Eye (tissue), 1 donor: ENCODE measurements around the gene ZNF862.
"Not testable (repeated sequence)": the region's sequence is repeated elsewhere in the genome, so short reads cannot be mapped to it uniquely, and the experiment has no call there.

ENCODE experiments used
- DNase-seq: peaks from one replicate; pipeline ENCODE4 v3.0.0-alpha.2; 2015

Gene ZNF862

DNA sequence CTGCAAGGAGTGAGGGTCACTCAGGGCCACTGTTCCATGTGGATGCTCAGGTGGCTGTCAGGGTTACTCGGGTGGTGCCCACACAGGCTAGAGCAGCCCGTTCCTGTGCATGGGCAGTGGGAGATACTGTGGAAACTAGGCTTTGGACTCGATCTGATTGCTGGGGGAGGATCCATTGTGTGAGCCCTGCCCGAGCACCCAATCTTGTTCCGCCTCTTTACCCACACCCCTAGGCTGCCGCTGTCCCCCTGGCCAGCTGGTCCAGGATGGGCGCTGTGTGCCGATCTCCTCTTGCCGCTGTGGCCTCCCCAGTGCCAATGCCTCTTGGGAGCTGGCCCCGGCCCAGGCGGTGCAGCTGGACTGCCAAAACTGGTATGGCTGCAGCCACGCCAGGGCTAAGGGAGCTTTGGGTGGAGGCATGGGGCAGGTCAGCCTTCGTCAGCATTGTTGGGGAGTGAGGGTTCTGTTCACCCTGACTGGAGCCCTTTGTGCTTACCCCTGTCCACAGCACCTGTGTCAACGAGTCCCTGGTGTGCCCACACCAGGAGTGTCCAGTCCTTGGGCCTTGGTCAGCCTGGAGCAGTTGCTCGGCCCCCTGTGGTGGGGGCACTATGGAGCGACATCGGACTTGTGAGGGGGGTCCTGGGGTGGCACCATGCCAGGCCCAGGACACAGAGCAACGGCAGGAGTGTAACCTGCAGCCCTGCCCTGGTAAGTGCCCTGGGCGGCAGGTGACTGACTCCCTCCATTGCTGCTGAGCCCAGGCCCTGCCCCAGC is 12.4 kb upstream of the ZNF862 start:
- no peak for DNase-seq

DNA sequence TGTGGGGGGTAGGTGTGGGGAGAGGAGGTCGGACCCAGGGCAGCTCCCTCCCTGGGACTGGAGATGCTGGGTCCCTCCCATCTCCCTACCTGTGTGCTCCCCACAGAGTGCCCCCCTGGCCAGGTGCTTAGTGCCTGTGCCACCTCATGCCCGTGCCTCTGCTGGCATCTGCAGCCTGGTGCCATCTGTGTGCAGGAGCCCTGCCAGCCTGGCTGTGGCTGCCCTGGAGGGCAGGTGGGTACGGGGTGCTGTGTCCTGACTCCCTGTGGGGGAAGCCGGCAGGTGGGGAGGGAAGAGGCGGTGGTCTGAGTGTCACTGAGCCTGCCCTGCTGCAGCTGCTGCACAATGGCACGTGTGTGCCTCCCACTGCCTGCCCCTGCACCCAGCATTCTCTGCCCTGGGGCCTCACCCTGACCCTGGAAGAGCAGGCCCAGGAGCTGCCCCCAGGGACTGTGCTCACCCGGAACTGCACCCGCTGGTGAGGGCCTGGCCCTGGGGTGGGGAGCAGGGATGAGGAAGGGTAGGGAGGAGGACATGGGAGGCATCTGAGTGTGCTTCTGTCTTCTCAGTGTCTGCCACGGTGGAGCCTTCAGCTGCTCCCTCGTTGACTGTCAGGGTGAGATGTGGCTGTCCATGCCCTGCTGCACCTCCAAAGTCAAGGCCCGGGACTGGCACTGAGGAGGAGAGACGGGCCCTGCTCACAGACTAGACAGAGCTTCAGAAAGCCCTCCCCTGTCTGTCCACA is 11.7 kb upstream of the ZNF862 start:
- no peak for DNase-seq

DNA sequence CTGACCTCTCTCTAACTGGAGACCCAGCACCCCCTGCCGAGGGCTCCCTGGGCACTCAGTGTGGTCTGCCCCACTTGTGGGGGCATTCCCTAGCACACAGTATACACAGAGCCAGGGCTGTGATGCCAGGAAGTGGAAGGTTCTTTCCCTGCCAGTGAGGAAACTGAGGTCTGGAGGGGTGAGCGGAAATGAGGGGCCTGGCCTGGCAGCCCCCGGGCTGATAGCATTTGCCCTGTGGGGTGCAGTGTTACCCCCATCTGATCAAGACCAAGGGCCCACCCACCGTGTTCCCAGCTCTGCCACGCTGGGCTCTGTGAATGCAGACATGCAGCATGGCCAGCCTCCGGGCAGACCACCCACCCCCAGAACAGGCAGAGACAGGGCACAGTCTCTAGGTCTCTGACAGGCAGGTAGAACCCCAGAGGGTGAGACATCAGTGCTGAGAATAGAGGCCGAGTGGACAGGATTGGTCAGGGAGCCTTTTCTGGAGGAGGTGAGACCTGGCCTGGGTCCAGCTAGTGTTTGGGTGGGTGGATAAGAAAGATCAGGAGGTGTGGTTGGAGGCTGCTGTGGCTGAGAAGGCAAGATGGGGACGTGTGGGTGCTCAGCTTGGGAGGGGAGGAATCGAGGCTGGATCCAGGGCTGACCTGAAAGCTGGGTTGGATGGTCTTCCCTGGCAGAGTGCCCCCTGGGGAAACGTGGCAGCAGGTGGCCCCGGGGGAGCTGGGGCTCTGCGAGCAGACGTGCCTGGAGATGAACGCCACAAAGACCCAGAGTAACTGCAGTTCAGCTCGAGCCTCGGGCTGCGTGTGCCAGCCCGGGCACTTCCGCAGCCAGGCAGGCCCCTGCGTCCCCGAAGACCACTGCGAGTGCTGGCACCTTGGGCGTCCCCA is 10.8 kb upstream of the ZNF862 start:
- no peak for DNase-seq

DNA sequence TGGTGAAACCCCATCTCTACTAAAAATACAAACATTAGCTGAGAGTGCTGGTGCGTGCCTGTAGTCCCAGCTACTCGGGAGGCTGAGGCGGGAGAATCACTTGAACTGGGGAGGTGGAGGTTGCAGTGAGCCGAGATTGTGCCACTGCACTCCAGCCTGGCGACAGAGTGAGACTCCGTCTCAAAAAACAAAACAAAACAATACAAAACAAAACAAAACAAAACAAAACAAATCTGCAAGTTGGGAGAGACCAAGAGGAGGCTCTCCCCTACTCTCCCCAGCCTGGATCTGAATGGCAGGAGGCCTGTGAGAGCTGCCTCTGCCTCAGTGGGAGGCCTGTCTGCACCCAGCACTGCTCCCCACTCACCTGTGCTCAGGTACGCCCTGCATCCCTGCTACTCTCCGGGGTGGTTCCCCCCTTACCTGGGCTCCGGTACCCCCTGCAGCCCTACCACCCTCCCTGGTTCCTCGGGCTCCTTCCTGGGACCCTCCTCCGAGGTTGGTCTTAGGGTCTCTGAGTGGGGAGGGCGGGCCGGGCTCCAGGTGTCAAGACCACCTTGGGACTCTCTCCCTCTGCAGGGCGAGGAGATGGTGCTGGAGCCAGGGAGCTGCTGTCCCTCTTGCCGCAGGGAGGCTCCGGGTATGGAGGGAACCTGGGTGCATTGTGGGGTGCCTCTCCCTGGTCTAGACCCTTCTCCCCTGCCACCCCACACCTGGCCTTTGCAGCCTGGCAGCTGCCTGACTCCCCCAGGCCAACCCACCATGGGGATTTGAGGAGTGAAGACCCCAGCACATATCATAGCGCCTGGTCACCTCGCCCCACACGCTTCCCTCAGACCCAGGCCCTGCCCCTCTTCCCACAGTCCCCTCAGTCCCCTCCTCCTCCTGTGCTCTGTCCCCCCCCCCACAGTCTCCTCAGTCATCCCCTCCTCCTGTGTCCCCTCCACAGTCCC is 9.5 kb upstream of the ZNF862 start:
- DNase-seq = no peak

DNA sequence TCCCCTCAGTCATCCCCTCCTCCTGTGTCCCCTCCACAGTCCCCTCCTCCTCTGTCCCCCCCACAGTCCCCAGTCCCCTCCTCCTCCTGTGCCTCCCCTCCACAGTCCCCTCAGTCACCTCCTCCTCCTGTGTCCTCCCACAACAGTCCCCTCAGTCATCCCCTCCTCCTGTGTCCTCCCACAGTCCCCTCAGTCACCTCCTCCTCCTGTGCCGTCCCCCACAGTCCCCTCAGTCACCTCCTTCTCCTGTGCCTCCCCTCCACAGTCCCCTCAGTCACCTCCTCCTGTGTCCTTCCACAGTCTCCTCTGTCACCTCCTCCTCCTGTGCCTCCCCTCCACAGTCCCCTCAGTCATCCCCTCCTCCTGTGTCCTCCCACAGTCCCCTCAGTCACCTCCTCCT is 7.6 kb upstream of the ZNF862 start:
- not testable (repeated sequence) for DNase-seq

DNA sequence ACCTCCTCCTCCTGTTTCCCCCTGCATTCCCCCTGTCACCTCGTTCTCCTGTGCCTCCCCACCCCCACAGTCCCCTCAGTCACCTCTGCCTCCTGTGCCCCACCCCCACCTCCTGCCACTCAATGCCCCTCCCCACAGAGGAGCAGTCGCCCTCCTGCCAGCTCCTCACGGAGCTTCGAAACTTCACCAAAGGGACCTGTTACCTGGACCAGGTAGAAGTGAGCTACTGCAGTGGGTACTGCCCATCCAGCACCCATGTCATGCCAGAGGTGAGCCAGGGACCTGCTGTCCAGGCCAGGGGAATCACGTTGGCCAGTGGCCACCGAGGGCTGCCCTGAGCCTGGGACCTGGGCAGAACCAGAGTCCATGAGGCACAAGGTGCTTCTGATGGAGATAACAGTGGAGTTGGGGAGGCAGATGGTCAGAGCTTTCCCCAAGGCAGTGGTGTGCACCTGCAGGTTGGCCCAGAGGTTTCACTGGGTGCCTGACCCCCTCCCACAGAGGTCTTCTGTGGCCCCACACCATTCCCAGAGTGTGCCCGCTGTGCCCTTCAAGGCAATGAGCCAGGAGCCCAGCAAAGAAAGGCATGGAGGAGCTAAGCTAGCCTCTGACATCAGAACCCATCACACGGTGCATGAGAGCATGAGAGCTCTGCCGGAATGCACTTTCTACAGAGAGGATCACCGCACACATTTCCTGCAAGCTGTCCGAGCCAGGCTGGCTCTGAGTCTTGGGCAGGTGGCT is 7.0 kb upstream of the ZNF862 start:
- DNase-seq = no peak

DNA sequence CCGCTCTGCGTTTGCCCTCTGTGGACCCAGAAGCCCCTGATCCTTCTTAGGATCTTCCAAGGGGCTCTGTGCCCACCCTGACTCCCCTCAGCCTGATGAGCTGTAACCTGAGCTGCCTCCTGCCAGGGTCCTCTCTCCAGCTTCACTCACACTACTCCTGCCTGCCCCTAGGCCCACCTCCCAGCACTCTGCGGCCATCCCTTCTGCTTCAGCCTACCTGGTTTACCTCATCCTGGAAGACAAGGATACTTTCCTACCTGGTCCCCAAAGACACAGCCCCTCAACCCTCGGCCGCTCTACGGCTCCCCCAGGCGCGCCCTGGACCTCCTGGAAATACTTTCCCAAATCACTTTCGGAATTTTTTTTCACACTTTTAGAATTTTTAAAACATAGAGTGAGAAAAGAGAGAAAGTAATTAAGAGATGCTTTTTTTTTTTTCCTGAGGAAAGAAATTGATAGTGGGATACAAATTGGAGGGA is 6.4 kb upstream of the ZNF862 start:
- DNase-seq = no peak

DNA sequence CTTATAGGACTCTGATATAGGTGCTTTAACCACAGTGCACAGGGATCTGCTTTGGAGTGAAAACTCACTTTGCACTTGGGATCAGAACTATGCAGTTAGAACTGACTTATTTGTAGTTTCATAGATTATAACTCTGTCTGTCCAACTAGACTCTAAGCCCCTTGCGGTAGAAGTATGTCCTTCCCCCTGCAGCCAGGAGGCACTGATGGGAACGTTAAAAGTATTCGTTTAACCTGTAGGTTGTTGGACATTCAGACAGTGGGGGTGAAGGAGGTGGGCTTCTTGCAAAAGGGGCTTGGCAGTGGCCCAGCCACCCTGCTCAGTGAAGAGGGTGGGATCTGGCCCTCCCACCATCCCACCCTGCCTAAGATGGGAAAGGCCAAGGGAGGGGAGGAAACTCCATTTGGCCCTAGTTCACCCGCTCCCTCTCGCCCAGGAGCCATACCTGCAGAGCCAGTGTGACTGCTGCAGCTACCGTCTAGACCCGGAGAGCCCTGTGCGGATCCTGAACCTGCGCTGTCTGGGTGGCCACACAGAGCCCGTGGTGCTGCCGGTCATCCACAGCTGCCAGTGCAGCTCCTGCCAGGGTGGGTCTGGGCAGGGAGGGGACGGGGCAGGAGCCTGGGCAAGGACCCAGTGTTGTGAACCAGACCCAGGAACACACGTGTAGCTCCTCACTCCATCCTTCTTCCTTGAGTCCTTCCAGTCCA is 5.7 kb upstream of the ZNF862 start:
- DNase-seq = no peak

DNA sequence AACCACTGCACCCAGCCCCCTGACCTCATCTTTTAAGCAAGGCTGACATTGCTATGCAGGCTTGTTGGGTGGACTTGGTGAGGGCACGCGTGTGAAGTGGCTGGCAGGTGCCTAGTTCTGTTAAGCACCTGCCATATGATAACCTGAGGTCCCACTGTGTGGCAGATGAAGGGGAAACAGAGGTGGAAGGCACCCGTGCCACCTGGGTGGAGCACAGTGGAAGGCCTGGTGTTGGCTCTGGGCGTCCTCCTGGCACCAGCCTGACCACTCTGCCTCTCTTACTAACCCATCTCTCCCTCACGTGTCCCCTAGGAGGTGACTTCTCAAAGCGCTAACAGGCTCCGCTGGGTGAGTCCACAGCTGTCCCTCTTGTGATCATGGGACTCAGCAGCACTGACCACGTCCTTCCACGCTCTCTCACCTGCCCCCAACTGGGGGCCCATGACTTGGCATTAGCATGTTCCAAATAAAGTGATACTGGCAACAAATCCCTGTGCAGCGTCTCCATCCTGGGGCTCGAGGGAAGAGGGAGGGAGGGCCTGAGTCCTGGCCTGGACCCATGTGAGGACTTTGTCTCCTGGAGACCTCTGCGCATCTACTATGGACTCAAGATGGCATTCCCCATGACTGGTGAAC is 4.6 kb upstream of the ZNF862 start:
- no peak for DNase-seq

DNA sequence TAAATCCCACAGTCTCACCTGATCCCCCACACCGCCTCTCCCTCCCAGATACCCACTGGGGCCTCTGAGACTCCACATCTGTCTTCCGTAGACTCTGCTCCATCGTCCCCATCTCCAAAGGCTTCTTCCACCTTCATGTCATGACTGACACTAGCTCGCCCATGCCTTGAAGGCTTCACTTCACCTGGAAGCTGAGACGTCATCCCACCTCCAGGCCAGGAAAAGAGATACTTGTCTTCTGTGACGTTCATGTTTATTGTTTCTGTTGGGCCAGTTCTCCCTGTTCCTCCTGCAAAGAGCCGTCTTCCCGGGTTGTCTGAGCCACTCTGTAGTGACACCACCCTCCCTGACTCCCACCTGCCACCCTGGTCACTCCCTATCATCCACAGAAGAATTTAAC is 3.6 kb upstream of the ZNF862 start:
- DNase-seq = no peak

DNA sequence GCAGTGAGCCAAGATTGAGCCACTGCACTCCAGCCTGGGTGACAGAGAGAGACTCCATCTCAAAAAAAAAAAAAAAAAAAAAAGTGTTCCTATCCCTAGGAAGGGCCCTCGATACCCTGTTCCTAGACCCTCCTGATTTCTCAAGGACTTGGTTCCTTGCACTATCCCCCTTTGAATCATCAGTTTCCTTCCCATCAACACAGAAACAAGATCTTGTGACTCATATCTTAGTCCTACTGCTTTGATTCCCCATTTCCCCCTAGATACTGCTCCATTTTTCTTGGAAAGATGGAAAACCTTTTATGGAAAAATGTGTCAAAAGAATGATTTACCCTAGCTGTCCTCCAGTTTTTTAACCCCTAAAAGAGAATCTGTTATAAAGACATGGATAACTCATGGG is 1.7 kb upstream of the ZNF862 start:
- no peak for DNase-seq

DNA sequence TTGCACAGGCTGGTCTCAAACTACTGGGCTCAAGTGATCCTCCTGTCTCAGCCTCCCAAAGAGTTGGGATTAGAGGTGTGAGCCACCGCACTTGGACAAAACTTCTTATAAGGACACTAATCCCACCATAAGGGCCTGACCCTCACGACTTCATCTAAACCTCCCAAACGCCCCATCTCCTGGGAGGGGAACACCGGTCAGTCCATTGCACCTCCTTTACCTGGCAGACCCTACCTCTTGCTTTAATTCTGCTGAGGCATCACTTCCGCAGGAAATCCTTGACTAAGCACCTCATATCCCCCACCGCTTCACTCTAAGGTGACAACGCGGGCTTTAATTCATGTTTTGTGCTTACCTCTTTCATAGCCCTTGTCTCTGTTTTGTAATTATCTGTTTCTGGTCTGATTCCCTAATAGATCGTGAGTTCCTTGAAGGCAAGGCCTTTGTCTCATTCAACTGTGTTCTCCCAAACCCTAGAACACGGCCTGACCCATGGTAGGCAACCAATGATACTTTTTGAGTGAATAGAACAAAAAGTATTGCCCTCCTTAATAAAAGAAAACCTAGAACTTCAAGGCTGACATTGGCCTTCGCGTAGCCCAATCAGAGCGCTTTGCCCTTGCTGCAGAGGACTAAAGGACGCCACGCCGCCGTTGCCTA is 481 bp upstream of the ZNF862 start:
- no peak for DNase-seq

DNA sequence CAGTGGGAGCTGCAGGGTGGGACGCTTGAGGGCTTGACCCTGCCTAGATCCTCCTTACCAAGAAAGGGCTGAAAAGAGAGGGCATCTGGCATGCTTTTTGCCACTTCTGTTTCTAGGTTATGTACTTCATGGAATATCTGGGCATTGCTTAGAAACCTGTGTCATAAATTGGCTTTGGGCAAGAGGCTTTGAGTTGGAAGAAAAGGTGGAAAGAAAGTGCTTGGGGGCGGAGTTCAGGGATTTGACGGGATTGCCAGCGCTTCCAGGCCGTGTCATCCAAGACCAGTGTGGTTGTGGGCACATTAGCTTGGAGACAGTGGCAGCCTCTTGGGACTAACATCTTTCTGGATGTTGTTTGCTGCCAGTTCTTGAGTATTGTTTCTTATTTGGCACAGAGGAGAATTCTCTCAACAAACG is 825 bp downstream of the ZNF862 start:
- peak; percentile 74 for DNase-seq

DNA sequence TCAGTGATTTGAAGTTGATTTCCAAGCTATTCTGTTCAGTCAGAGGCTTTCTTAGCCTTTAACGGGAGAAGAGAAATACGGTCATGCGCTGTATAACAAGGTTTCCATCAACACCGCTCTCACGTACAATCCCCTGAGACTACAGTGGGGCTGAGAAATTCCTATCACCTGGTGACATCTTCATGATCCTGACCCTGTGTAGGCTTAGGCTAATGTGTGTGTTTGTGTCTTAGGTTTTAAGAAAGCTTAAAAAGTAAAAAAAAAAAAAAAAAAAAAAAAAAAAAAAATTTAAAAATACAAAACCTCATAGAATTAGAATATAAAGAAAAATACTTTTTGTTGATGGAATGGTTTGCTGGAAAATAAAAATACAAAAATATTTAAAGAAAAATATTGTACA is 1.8 kb downstream of the ZNF862 start:
- no peak for DNase-seq

DNA sequence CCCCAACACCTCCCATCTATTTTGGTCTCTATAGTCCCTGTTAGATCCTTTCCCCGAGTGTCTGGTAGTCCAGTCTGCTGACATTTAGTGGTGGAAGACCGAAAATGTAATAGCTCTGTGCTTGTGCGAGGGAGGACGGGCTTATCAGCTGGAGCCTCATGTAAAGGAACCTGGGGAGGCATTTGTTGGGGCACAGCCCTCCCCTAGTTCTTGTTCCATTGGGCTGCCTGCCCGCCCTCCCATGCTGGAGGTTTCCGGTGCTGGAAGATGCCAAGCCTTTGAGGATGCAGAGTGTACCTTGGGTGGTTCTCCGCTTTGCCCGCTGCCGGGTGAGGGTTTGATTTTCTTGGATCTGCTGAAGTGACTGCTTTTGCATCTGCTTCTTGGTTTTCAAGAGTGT is 5.4 kb downstream of the ZNF862 start:
- DNase-seq = no peak

DNA sequence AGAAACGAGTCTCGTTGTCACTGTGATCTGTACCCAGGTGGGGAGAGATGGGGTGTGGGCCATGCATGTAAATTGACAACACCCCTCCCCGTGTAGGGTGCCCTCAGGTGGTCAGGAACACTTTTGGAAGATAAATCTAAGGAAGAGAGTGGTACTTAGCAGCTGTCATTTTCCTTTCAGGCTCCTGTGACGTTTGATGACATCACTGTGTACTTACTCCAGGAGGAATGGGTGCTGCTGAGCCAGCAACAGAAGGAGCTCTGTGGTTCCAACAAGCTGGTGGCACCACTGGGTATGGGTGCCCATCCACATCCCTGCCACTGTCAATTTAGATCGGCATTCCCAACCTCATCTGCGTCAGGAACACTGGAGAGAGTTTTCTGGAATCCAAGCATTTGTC is 6.3 kb downstream of the ZNF862 start:
- no peak for DNase-seq

DNA sequence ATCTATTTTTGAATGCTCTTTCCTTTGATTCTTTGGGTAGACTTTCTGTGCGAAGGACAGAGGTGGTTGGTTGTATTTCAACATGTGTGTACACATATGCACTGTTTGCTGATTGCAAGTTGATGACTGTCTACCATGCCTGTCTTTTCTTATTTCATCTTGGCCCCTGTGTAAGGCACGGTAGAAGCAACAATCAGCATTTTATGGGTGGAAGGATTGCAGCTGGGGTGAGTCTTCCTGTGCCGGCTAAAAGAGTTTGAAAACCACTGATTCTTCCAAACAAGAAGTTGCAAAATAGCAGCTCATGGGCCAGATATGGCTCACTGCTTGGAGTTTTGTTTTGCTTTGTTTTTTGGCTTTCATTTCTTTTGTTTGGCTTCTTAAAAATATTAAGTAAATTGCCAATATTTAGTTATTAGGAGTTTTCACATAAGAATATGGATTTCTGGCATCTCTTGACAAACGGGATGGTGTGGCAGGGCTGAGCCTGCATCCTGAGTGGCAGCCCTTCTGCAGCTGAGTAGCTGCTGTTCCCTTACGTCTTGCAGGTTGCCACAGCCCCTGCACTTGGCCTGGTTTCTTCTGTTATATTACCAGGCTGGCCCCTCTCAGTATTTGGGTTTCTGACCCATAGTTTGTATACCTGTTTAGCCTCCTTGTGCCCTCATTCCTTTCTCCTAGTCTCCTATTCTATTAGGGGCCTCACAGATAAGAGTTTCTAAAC is 7.2 kb downstream of the ZNF862 start:
- DNase-seq = no peak

DNA sequence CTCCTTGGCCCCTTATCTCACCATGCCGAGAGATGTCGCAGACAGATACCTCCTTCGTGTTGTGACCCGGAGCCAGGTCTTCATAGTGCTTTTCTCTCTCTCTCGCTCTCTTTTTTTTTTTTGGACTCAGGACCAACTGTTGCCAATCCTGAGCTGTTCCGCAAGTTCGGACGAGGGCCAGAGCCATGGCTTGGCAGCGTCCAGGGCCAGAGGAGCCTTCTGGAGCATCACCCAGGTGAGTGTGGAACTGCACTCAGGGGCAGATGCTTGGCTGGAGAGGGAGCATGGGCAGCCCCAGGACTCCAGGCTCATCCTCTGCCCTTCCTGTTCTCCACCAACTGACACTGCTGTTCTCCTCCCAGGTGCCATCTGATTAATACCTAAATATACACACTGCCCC is 7.8 kb downstream of the ZNF862 start:
- no peak for DNase-seq
